Right lobe of liver (tissue), 6 donors: ENCODE measurements around the gene SV2C. TPM values are rescaled to one million over a fixed set of nuclear protein-coding genes. Genes with fewer than 3 reads are reported as not detected.

Source experiments
- ATAC-seq, 4 donors: fragments of 200-7000 bp; cut with Tn5 transposase; one replicate each; pipeline ENCODE4 v1.9.1; 2020; ENCODE audit warnings: mild to moderate bottlenecking in 4 of 4, moderate library complexity in 4 of 4
- DNase-seq, 3 donors: peaks; one replicate each; pipeline ENCODE4 v3.0.0-alpha.2; 2020
- H3K27ac ChIP-seq, 3 donors: fragments of 200-600 bp; one replicate each; pipeline ENCODE4 v1.8.0; 2022
- H3K27me3 ChIP-seq, 2 donors: fragments of 200-600 bp; one replicate each; pipeline ENCODE4 v1.8.0; 2022
- H3K36me3 ChIP-seq, 4 donors: fragments of 200-600 bp; sonication (generic) in 1 of 4; one replicate each; pipeline versions ENCODE4 v1.5.1 to v1.8.0; 2017 to 2022; ENCODE audit warnings: control low read depth in 1 of 4
- H3K4me1 ChIP-seq, 4 donors: fragments of 200-600 bp; sonication (generic) in 1 of 4; one replicate each; pipeline versions ENCODE4 v1.5.1 to v1.8.0; 2017 to 2022; ENCODE audit warnings: control low read depth in 1 of 4
- H3K4me3 ChIP-seq, 3 donors: fragments of 200-600 bp; one replicate each; pipeline ENCODE4 v1.8.0; 2022
- H3K9me3 ChIP-seq, 4 donors: fragments of 200-600 bp; sonication (generic) in 1 of 4; one replicate each; pipeline versions ENCODE4 v1.5.1 to v1.8.0; 2017 to 2022; ENCODE audit warnings: control low read depth in 1 of 4
- CTCF ChIP-seq, 4 donors: fragments of 200-600 bp in 3 of 4; fragments of 450-650 bp in 1 of 4; IDR thresholded peaks; one replicate each; pipeline versions ENCODE4 v1.5.1 to v1.8.0; 2016 to 2022; ENCODE audit warnings: antibody characterized with exemption in 4 of 4, mild to moderate bottlenecking in 2 of 4
- POLR2A ChIP-seq: fragments of 450-650 bp; IDR thresholded peaks from one replicate; pipeline ENCODE4 v1.6.1; 2017; ENCODE audit warnings: antibody characterized with exemption, mild to moderate bottlenecking
- WGBS: methylation state at CpG from one replicate; pipeline ENCODE4 v1.1.6; 2018; ENCODE audit warnings: low coverage, low lambda C conversion rate; ENCODE audit not compliant: insufficient coverage; ENCODE audit errors: missing lambda C conversion rate; 5-methylcytosine and 5-hydroxymethylcytosine counted together
- intact Hi-C, 2 donors: fragments of 100-400 bp; cut with DNase I; formaldehyde crosslinking; loops; one replicate each; pipeline versions ENCODE4 v1.11.2 to v1.14.1; 2022
- total RNA-seq, 6 experiments: library from RNA; depleted of rRNA in 2 of 6; stranded (reverse); fragments of >200 nt in 2 of 6; fragmentation: NEBNext Ultra II Directional in 3 of 6; extraction: Animal tissue kit (Norgen Biotek cat#: 25700) in 3 of 6; gene quantifications; one replicate each; pipeline versions ENCODE4 v1.1.0 to v1.2.4, GENCODE V29; 2016 to 2023
- donor health status: DM: no; HTN: yes; CAD: no.
- donor health status: DM: no; HTN: no; CAD: no.
- donor health status: DM: no; HTN: no; CAD: no.
- donor health status: DM: no; HTN: yes; CAD: no.
- donor health status: DM: no; HTN: yes; CAD: no.

The SV2C gene
- total RNA-seq, 6 experiments from 2014 or later, result under 0.01 to 0.05 (median 0.01) TPM; not detected in 2

- no peaks in the 10 kb centered on the region for H3K27me3 ChIP-seq
- H3K36me3 ChIP-seq, result no peaks in the 10 kb centered on the region
- TF ChIP-seq POLR2A, result no peak
- no peak for TF ChIP-seq CTCF (IDR thresholded peaks at IDR 0.05)
- no peaks in the 10 kb centered on the region for H3K4me1 ChIP-seq
- DNase-seq (no peak), ATAC-seq (no peak)
- H3K4me3 ChIP-seq, result no peak overlapping the region
- H3K27ac ChIP-seq, result no peak overlapping the region
- WGBS, result 22% methylated on average over 2 of the region's 2 CpGs
- no peaks in the 10 kb centered on the region for H3K9me3 ChIP-seq
- intact Hi-C loops, result no loop called here
Observed at GRCh38 chr5:76099286-76099702, 16.1 kb downstream of the SV2C start.

DNA sequence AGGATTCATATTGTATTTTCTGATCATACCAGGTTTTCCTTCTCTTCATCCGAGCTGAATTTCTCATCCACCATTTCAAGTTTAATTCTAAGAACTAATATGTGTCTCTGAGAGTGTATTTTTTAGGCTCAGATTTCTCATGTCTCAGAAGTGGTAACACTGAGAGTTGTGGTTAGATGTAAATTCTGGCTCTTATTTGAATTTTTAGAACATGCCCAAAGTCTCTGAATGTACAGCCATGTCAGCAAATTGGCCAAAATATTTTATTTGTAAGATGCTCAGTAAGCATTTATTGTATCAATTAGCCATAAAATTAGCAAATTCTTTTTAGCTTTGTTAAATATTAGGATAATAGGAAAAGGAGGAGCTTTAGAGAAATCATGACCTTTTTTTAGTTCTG is 16.6 kb downstream of the SV2C start:
- Histone ChIP-seq H3K27ac (no peak overlapping the region), H3K27me3 (no peaks in the 10 kb centered on the region), H3K4me1 (no peaks in the 10 kb centered on the region), H3K9me3 (no peaks in the 10 kb centered on the region), H3K4me3 (no peak overlapping the region), H3K36me3 (no peaks in the 10 kb centered on the region)
- intact Hi-C loops, result no loop called here
- no peak for ATAC-seq
- DNase-seq, result no peak
- no peak for TF ChIP-seq CTCF (IDR thresholded peaks at IDR 0.05)
- no peak for TF ChIP-seq POLR2A
- WGBS, result 73% methylated on average over 1 of the region's 1 CpG

DNA sequence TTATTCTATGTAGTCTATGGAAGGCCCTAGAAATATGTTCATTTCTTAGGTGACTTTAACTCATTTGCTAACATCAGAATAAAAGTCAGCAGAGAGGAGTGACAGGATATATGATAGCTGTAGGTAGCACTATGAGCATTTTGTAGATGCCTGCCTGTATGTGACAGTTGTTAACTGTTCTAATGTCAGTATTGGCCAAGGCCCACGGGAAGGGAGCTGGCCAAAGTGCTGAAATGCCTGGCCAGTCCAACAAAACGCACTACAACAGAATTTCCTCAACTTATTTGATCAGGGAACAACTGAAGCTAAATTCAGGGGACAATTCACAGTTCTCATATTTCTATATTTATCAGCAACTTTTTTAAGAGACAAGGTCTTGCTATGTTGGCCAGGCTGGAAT is 20.8 kb downstream of the SV2C start:
- H3K9me3 ChIP-seq, result no peaks in the 10 kb centered on the region
- peak in 3 of 4 donors; percentile 50 to 71 (median 53) for ATAC-seq

GRCh38 chr5:76106149-76106548 is 23.0 kb downstream of the SV2C start:
- DNase-seq (no peak), ATAC-seq (no peak)
- TF ChIP-seq POLR2A (no peak), CTCF (IDR thresholded peaks at IDR 0.05) (no peak)
- H3K9me3 ChIP-seq, result no peaks in the 10 kb centered on the region
- intact Hi-C loops, result no loop called here
- WGBS, result 32% methylated on average over 3 of the region's 3 CpGs
- H3K4me1 ChIP-seq, result no peaks in the 10 kb centered on the region
- no peak overlapping the region for H3K27ac ChIP-seq
- H3K27me3 ChIP-seq, result no peaks in the 10 kb centered on the region
- H3K4me3 ChIP-seq, result no peak overlapping the region
- no peaks in the 10 kb centered on the region for H3K36me3 ChIP-seq

More for the DNA sequence above, 20.8 kb downstream of the SV2C start:
- peak in 1 of 3 donors; percentile 57 for DNase-seq
- Histone ChIP-seq H3K27ac (no peak overlapping the region), H3K36me3 (no peaks in the 10 kb centered on the region), H3K27me3 (no peaks in the 10 kb centered on the region), H3K4me3 (no peak overlapping the region), H3K4me1 (no peaks in the 10 kb centered on the region)
- 0% methylated on average over 2 of the region's 2 CpGs for WGBS
- intact Hi-C loops, result no loop called here
- TF ChIP-seq CTCF (IDR thresholded peaks at IDR 0.05) (no peak), POLR2A (no peak)
